GM12891 (cell line): ENCODE measurements around the gene PPP1R12A.

Experiments
- PAX5 ChIP-seq: IDR thresholded peaks from 2 replicates; pipeline ENCODE4 v1.6.1; 2011; ENCODE audit warnings: low read length, moderate library complexity, mild to moderate bottlenecking; ENCODE audit not compliant: insufficient read depth, severe bottlenecking
- POLR2A ChIP-seq: IDR thresholded peaks from 2 replicates; pipeline ENCODE4 v1.6.1; 2011; ENCODE audit warnings: low read depth, low read length, control low read depth
- POLR2AphosphoS5 ChIP-seq: IDR thresholded peaks from 2 replicates; pipeline ENCODE4 v1.6.1; 2011; ENCODE audit warnings: low read depth, low read length, control low read depth
- POU2F2 ChIP-seq: IDR thresholded peaks from 2 replicates; pipeline ENCODE4 v1.6.1; 2011; ENCODE audit warnings: low read depth, mild to moderate bottlenecking, control low read depth, low read length, moderate library complexity
- SPI1 ChIP-seq: IDR thresholded peaks from 2 replicates; pipeline ENCODE4 v1.6.1; 2011; ENCODE audit warnings: low read depth, low read length, control low read depth
- TAF1 ChIP-seq: IDR thresholded peaks from 2 replicates; pipeline ENCODE4 v1.6.1; 2011; ENCODE audit warnings: low read depth, low read length, control low read depth

GRCh38 chr12:79834712-79835376 is 100.1 kb downstream of the PPP1R12A start:
- TF ChIP-seq POLR2A (no peak), POLR2AphosphoS5 (no peak), TAF1 (no peak), SPI1 (no peak), PAX5 (no peak), POU2F2 (no peak)
